GM19397 (cell line): ENCODE results near the gene C4BPB.

ENCODE experiments used
- ATAC-seq: cut with Tn5 transposase; IDR thresholded peaks from one replicate; pipeline ENCODE4 v1.9.1; 2021; ENCODE audit warnings: mild to moderate bottlenecking, moderate library complexity; ENCODE audit not compliant: unreplicated experiment

C4BPB gene

GRCh38 chr1:207081088-207081487 is 7.6 kb upstream of the C4BPB start:
- no peak for ATAC-seq

- ATAC-seq: no peak
Observed at GRCh38 chr1:207081806-207082205, 6.9 kb upstream of the C4BPB start.

- no peak for ATAC-seq
Observed at GRCh38 chr1:207084232-207084631, 4.4 kb upstream of the C4BPB start.

- ATAC-seq: no peak
Observed at GRCh38 chr1:207084701-207085180, 3.9 kb upstream of the C4BPB start.

- ATAC-seq: no peak
Observed at GRCh38 chr1:207085887-207086286, 2.8 kb upstream of the C4BPB start.

- ATAC-seq: no peak
Observed at GRCh38 chr1:207088161-207088560, 499 bp upstream of the C4BPB start.

GRCh38 chr1:207089627-207090355 is 1.1 kb downstream of the C4BPB start:
- no peak for ATAC-seq

GRCh38 chr1:207091200-207091908 is 2.7 kb downstream of the C4BPB start:
- no peak for ATAC-seq

- ATAC-seq: no peak
Observed at GRCh38 chr1:207093944-207094343, 5.3 kb downstream of the C4BPB start.

- no peak for ATAC-seq
Observed at GRCh38 chr1:207097871-207098324, 9.2 kb downstream of the C4BPB start.

- no peak for ATAC-seq
Observed at GRCh38 chr1:207101720-207102119, 13.1 kb downstream of the C4BPB start.

GRCh38 chr1:207102146-207102545 is 13.5 kb downstream of the C4BPB start:
- ATAC-seq: no peak

GRCh38 chr1:207102659-207103058 is 14.0 kb downstream of the C4BPB start:
- no peak for ATAC-seq

GRCh38 chr1:207103892-207104373 is 15.3 kb downstream of the C4BPB start, which contains the start of gene C4BPA:
TSS of gene C4BPA (plus strand) at chr1:207104233. CDS start at chr1:207113026, 8,793 bp downstream.
- no peak for ATAC-seq

- no peak for ATAC-seq
Observed at GRCh38 chr1:207109004-207109403, 20.3 kb downstream of the C4BPB start.

GRCh38 chr1:207112616-207113296 is 24.1 kb downstream of the C4BPB start:
- no peak for ATAC-seq

- ATAC-seq: no peak
Observed at GRCh38 chr1:207115269-207115668, 26.6 kb downstream of the C4BPB start.

- ATAC-seq: no peak
Observed at GRCh38 chr1:207124389-207124788, 35.7 kb downstream of the C4BPB start.

GRCh38 chr1:207128336-207128921 is 39.8 kb downstream of the C4BPB start:
- ATAC-seq: no peak

- ATAC-seq: no peak
Observed at GRCh38 chr1:207129053-207129452, 40.4 kb downstream of the C4BPB start.
